Tibial artery (tissue), 4 donors: Measurements from ENCODE around the gene RGL2.

Experiments used
- DNase-seq, 2 donors: peaks; one replicate each; pipeline ENCODE4 v3.0.0-alpha.2; 2019
- H3K27ac ChIP-seq, 2 donors: fragments of 200-600 bp; sonication (generic) in 1 of 2; 1 replicate in 1 of 2; 2 replicates in 1 of 2; pipeline ENCODE4 v1.5.1; 2018 to 2019; ENCODE audit warnings: mild to moderate bottlenecking in 1 of 2
- H3K27me3 ChIP-seq, 2 donors: fragments of 200-600 bp; sonication (generic) in 1 of 2; one replicate each; pipeline versions ENCODE4 v1.5.1 to v1.6.0; 2016 to 2019
- H3K36me3 ChIP-seq, 3 donors: fragments of 200-600 bp; sonication (generic) in 2 of 3; one replicate each; pipeline ENCODE4 v1.5.1; 2016 to 2019; ENCODE audit warnings: mild to moderate bottlenecking in 2 of 3
- H3K4me1 ChIP-seq, 4 donors: fragments of 200-600 bp; sonication (generic) in 2 of 4; 1 replicate in 3 of 4; 2 replicates in 1 of 4; pipeline ENCODE4 v1.5.1; 2016 to 2019
- H3K4me3 ChIP-seq, 2 donors: fragments of 200-600 bp; sonication (generic) in 1 of 2; 1 replicate in 1 of 2; 2 replicates in 1 of 2; pipeline ENCODE4 v1.5.1; 2018 to 2019; ENCODE audit warnings: mild to moderate bottlenecking in 2 of 2
- H3K9me3 ChIP-seq, 3 donors: fragments of 200-600 bp; sonication (generic) in 1 of 3; one replicate each; pipeline ENCODE4 v1.5.1; 2016 to 2019
- intact Hi-C: fragments of 100-400 bp; cut with DNase I; formaldehyde crosslinking; loops from one replicate; pipeline ENCODE4 v1.15.0; 2023; ENCODE audit warnings: low total_unique reads
- TF ChIP-seq, protein P1 (sequence below), 2 experiments: fragments of 200-600 bp in 1 of 2; fragments of 450-650 bp in 1 of 2; IDR thresholded peaks; one replicate each; pipeline ENCODE4 v1.5.1; 2017 to 2019; ENCODE audit warnings: antibody characterized with exemption in 2 of 2, mild to moderate bottlenecking in 1 of 2, moderate library complexity in 1 of 2

Gene RGL2

DNA sequence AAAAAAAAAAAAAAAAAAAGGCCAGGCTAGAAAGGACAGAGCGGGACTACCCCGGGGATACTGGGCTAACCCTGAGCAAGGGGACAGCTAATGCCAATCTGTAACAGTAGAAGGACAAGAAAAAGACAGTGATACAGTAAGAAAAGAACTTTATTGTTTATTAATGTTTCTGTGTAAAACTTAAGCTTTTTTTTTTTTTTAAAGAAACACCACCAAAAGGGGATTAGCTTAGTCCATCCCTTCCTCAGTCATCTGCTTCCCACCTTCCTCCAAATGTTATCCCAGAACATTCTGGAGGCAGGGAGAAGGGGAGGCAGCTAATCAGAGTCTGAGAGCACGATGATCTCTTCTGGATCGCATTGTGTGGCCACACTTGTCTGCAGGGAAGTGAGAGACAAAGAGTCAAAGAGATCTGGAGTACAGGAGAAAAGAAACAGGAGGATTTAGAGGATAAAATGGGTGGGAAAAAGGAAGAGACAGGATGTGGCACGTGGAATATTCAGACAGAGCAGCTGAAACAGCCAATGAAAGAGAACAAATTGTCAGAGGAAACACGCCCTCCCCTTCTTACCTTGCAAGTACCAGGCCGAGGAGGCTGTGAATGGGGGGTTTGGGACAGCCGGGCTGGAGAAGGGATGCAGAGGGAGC lies 19.8 kb upstream of the RGL2 start:
- peak overlapping the region; percentile 77 to 83 for H3K27ac ChIP-seq
- H3K36me3 ChIP-seq, result peaks cover 14 to 40% (median 27%) of the 10 kb centered on the region in 3 donors
- TF ChIP-seq, protein P1, sequence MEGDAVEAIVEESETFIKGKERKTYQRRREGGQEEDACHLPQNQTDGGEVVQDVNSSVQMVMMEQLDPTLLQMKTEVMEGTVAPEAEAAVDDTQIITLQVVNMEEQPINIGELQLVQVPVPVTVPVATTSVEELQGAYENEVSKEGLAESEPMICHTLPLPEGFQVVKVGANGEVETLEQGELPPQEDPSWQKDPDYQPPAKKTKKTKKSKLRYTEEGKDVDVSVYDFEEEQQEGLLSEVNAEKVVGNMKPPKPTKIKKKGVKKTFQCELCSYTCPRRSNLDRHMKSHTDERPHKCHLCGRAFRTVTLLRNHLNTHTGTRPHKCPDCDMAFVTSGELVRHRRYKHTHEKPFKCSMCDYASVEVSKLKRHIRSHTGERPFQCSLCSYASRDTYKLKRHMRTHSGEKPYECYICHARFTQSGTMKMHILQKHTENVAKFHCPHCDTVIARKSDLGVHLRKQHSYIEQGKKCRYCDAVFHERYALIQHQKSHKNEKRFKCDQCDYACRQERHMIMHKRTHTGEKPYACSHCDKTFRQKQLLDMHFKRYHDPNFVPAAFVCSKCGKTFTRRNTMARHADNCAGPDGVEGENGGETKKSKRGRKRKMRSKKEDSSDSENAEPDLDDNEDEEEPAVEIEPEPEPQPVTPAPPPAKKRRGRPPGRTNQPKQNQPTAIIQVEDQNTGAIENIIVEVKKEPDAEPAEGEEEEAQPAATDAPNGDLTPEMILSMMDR (IDR thresholded peaks at IDR 0.05), result no peak
- H3K4me1 ChIP-seq, result peaks cover 0 to 63% (median 61%) of the 10 kb centered on the region in 4 donors
- intact Hi-C loops, result loop anchor here (10.0 kb wide), 1 partner anchor 106 kb away; the partner anchor contains the start of gene SYNGAP1
- peak overlapping the region; percentile 54 to 55 for H3K4me3 ChIP-seq
- H3K27me3 ChIP-seq, result no peaks in the 10 kb centered on the region
- no peak for DNase-seq
- no peaks in the 10 kb centered on the region for H3K9me3 ChIP-seq

DNA sequence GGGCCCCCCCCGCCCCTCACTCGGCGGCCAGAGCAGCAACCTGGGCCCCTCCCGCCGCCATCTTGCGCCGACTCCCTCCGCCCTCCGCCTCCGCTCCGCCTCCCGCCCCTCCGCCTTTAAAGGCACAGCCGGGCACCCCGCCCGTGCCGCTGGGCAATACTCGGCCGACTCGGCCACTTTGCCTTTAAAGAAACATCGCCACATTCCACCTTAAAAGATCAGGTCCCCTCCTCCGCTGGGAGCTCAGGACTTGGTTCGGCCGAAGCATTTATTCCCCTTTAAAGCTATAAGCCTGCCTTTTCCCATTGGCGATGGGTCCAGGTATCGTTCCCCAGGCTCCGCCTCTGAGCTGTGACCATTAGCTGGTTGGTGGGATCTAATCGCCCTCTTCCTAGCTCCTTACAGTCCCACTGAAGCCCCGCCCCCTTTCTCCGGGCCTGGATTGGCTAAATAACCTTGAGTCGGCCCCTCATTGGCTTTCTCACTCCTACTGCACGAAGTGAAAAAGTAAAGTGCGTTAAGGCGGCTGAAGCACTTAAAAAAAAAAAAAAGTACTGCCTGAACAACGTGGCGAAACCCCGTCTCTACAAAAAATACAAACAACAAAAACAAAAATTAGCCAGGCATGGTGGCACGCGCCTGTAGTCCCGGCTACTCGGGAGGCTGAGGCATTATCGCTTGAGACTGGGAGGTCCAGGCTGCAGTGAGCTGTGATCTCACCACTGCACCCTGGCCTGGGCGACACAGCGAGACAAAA lies 19.1 kb upstream of the RGL2 start, which contains the start of gene ZBTB22:
TSS of gene ZBTB22 (minus strand) at position 76 of the 757 bp plus-strand sequence. CDS start 828 bp downstream, outside the sequence.
- Histone ChIP-seq H3K4me1 (peaks cover 0 to 62% (median 60%) of the 10 kb centered on the region in 4 donors), H3K27ac (peak within 1 kb of the TSS; percentile 77 to 83), H3K4me3 (peak within 1 kb of the TSS; percentile 54 to 55), H3K9me3 (no peaks in the 10 kb centered on the region), H3K27me3 (no peaks in the 10 kb centered on the region), H3K36me3 (peaks cover 14 to 40% (median 27%) of the 10 kb centered on the region in 3 donors)
- peak; percentile 100 for DNase-seq
- intact Hi-C loops, result loop anchor here (10.0 kb wide), 1 partner anchor 107 kb away; the partner anchor contains the start of gene SYNGAP1
- TF ChIP-seq, protein P1 (IDR thresholded peaks at IDR 0.05), result peak in 1 of 2 experiments; percentile 23

DNA sequence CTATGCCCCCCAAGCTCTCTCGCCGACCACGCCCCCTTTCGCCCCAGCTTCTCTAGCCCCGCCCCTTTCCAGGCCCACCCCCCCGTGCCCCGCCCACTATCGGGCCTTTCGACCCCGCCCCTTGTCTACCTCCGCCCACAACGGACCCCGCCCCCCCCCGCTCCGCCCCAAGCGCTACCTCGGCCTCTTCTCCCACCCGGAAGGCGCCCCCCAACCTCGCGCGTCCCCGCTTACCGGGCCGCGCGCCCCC lies 18.6 kb upstream of the RGL2 start:
- H3K36me3 ChIP-seq, result peaks cover 14 to 40% (median 27%) of the 10 kb centered on the region in 3 donors
- H3K4me3 ChIP-seq, result peak overlapping the region; percentile 54 to 55
- DNase-seq, result no peak
- H3K4me1 ChIP-seq, result peaks cover 0 to 68% (median 62%) of the 10 kb centered on the region in 4 donors
- H3K27me3 ChIP-seq, result no peaks in the 10 kb centered on the region
- TF ChIP-seq, protein P1 (IDR thresholded peaks at IDR 0.05), result no peak
- intact Hi-C loops, result loop anchor here (10.0 kb wide), 1 partner anchor 107 kb away; the partner anchor contains the start of gene SYNGAP1
- no peaks in the 10 kb centered on the region for H3K9me3 ChIP-seq
- peak overlapping the region; percentile 77 to 83 for H3K27ac ChIP-seq

DNA sequence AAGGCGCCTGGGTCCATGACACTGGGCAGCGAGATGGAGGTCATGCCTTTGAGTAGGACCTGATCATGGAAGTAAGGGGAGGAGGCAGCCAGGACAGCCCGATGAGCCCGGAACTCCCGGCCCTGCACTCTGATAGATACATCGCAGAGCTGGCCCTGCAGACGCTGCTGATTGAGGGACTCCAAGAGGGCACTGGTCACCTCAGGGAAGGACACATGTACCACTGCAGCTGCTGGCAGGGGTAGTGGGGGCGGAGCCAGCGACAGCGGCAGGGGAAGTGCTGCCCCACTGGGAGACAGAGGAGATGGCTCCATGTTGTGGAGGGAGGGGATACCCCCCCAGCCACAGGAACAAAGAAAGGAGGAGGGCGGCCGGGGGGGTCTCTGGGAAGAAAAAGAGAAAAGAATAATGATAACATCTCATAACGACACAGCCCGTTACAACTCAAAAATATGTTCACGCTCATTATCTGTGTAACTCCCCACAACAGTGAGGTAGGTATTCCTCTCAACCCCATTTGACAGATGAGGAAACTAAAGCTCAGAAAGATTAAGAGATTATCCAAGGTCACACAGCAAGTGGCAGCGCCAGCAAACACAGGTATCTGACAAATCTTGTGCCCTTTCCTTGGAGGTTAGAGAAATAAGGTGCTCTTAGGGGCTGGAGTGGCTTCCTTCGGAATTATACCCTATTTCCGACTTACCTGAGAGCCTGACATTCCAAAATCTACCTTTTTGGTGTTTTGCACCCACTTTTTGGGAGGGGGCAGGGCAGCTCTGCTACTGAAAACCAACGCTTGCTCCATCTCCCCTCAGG lies 18.1 kb upstream of the RGL2 start:
- intact Hi-C loops, result loop anchor here (10.0 kb wide), 1 partner anchor 108 kb away; the partner anchor contains the start of gene SYNGAP1
- peak overlapping the region; percentile 77 to 83 for H3K27ac ChIP-seq
- TF ChIP-seq, protein P1 (IDR thresholded peaks at IDR 0.05), result no peak

More for the DNA sequence above, 18.1 kb upstream of the RGL2 start:
- peaks cover 14 to 40% (median 27%) of the 10 kb centered on the region in 3 donors for H3K36me3 ChIP-seq
- peak in 1 of 2 donors; percentile 71 for DNase-seq
- H3K27me3 ChIP-seq, result no peaks in the 10 kb centered on the region
- H3K4me1 ChIP-seq, result peaks cover 0 to 68% (median 62%) of the 10 kb centered on the region in 4 donors
- H3K4me3 ChIP-seq, result peak overlapping the region; percentile 54 to 55
- no peaks in the 10 kb centered on the region for H3K9me3 ChIP-seq
